PFSK-1 (cell line): ENCODE measurements around the gene ZBTB22.

Experiments used
- POLR2AphosphoS5 ChIP-seq: IDR thresholded peaks from 2 replicates; pipeline ENCODE4 v1.6.1; 2012; ENCODE audit warnings: low read depth, mild to moderate bottlenecking, control low read depth, low read length, moderate library complexity
- REST ChIP-seq, 2 experiments: IDR thresholded peaks; 2 replicates each; pipeline versions ENCODE4 v1.6.1 to v1.8.0; 2011 to 2012; ENCODE audit warnings: low read depth in 2 of 2, low read length in 2 of 2, control low read depth in 1 of 2, inconsistent platforms in 1 of 2, mild to moderate bottlenecking in 1 of 2, moderate library complexity in 1 of 2; ENCODE audit not compliant: insufficient read depth in 1 of 2

DNA sequence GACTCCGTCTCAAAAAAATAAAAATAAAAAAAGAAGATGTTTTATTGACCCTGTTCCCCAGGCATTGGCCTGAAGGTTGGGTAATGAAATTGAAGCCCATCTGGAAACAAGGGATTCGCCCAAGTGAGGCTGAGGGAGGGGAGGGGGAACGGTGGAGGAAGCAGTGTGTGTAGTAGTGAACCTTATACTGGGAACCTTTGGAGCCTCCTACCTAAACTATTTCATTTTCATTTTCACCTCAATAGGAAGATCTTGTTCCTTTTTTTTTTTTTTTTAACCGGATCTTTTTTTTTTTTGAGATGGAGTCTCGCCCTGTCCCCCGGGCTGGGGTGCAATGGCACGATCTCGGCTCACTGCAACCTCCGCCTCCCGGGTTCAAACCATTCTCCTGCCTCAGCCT, 13.2 kb upstream of the ZBTB22 start:
- TF ChIP-seq REST (IDR thresholded peaks at IDR 0.05; ENCODE audit: insufficient read depth in 1 of 2, low read depth in 2 of 2, low read length in 2 of 2) (no peak), POLR2AphosphoS5 (no peak)
